Measurements from ENCODE around the gene ZBTB43. TPM values are rescaled to one million over a fixed set of nuclear protein-coding genes. Genes with fewer than 3 reads are reported as not detected.

ZBTB43 gene
- total and polyA plus RNA-seq, 2 of the 4 experiments (the other 2 are of a cell fraction) = 4.5 to 15.1 TPM

- Histone ChIP-seq H3K9me3 (ENCODE audit: control insufficient read depth, insufficient read depth, low read length) (no peaks in the 10 kb centered on the region), H4K91ac (ENCODE audit: insufficient read depth, low read depth, low read length) (no peak overlapping the region), H2BK15ac (ENCODE audit: low read depth, low read length) (no peak overlapping the region), H3K27me3 (ENCODE audit: control insufficient read depth, insufficient read depth, low read length) (no peaks in the 10 kb centered on the region), H2AK5ac (ENCODE audit: low read depth, low read length) (no peak overlapping the region), H2AFZ (replicated peaks; ENCODE audit: low read length, poor library complexity) (no peak overlapping the region), H4K8ac (ENCODE audit: low read depth in 2 of 2, low read length in 2 of 2) (no peak overlapping the region), H2BK5ac (ENCODE audit: low read depth, low read length, poor library complexity, severe bottlenecking) (no peak overlapping the region), H3K4ac (ENCODE audit: low read depth, low read length) (no peak overlapping the region), H3K9me1 (ENCODE audit: insufficient read depth, low read length) (peaks cover 6% of the 10 kb centered on the region), H3K4me1 (ENCODE audit: control insufficient read depth, insufficient read depth, low read length) (peaks cover 3% of the 10 kb centered on the region), H2BK20ac (ENCODE audit: low read depth, low read length) (no peak overlapping the region), H3K56ac (ENCODE audit: extremely low read depth, insufficient read depth, low read length) (no peak overlapping the region), H3K79me1 (ENCODE audit: low read depth in 1 of 2, low read length in 2 of 2) (peaks cover 29 to 70% of the 10 kb centered on the region in 2 experiments), H3K36me3 (ENCODE audit: control insufficient read depth, insufficient read depth, low read length) (peaks cover 20% of the 10 kb centered on the region), H4K5ac (ENCODE audit: low read depth, low read length) (no peak overlapping the region), H4K20me1 (ENCODE audit: insufficient read depth, low read length) (peaks cover 47% of the 10 kb centered on the region), H3K23ac (ENCODE audit: low read depth, low read length) (no peak overlapping the region), H2AK9ac (replicated peaks; ENCODE audit: low read depth, low read length, poor library complexity) (no peak overlapping the region), H3K18ac (ENCODE audit: low read depth, low read length) (no peak overlapping the region), H2BK120ac (ENCODE audit: low read depth, low read length) (no peak overlapping the region), H3K4me2 (ENCODE audit: low read depth, low read length) (no peak overlapping the region), H3K27ac (ENCODE audit: insufficient read depth, low read length) (no peak overlapping the region), H3K9ac (ENCODE audit: low read depth, low read length) (no peak overlapping the region), H3K14ac (replicated peaks; ENCODE audit: low read depth, low read length) (no peak overlapping the region), H3K4me3 (ENCODE audit: insufficient read depth, low read depth, low read length) (no peak overlapping the region)
- no CpG with 5 or more reads among the region's 9 CpGs for whole genome bisulfite sequencing, 2 experiments (ENCODE audit: extremely low coverage in 2 of 2, insufficient read length in 1 of 2)
- BruUV-seq (replicated peaks) = no TSS peak
- DNase-seq (no peak), ATAC-seq (ENCODE audit: low read depth) (no peak)
- POLR2A ChIA-PET (ENCODE audit: unreplicated experiment) = no interaction called here
- CTCF ChIA-PET = no interaction called here
- intact Hi-C loops (cut with micrococcal nuclease) (loop anchor here (10.0 kb wide), 1 partner anchor 353 kb away; no protein-coding TSS in a partner anchor), in situ Hi-C loops (cut with MboI; ENCODE audit: low sequenced_read_pairs) (no loop called here), dilution Hi-C loops (cut with HindIII; ENCODE audit: low sequenced_read_pairs, unreplicated experiment) (no loop called here)
- TF ChIP-seq MAZ (IDR thresholded peaks at IDR 0.05; ENCODE audit: borderline replicate concordance, low read depth, low read length) = no peak
- TF ChIP-seq POLR2A (IDR thresholded peaks at IDR 0.05; ENCODE audit: low read depth, low read length) = no peak
- no peak for TF ChIP-seq ELK1 (IDR thresholded peaks at IDR 0.05; ENCODE audit: borderline replicate concordance, low read depth, low read length)
- no peak for TF ChIP-seq CHD1 (IDR thresholded peaks at IDR 0.05; ENCODE audit: low read depth, low read length)
- no peak for TF ChIP-seq MXI1 (IDR thresholded peaks at IDR 0.05; ENCODE audit: borderline replicate concordance, low read depth, low read length)
- no peak for TF ChIP-seq CEBPB (IDR thresholded peaks at IDR 0.05; ENCODE audit: low read depth, low read length)
- no peak for TF ChIP-seq RCOR1 (IDR thresholded peaks at IDR 0.05; ENCODE audit: insufficient replicate concordance, low read length)
- no peak for TF ChIP-seq BHLHE40 (IDR thresholded peaks at IDR 0.05; ENCODE audit: low read depth, low read length)
- no peak for TF ChIP-seq SMC3 (IDR thresholded peaks at IDR 0.05; ENCODE audit: low read depth, low read length)
- no peak for TF ChIP-seq NFE2L2 (IDR thresholded peaks at IDR 0.05; ENCODE audit: low read depth, low read length)
Measured at GRCh38 chr9:126877418-126877817, 72.6 kb downstream of the ZBTB43 start.

Data from IMR-90 (cell line).